Fibroblast of skin of left quadriceps (primary cell): ENCODE results near the gene NSG1.
"Not testable (repeated sequence)": the region's sequence is repeated elsewhere in the genome, so short reads cannot be mapped to it uniquely, and the experiment has no call there.

Source experiments
- DNase-seq, 2 experiments: peaks; one replicate each; pipeline ENCODE4 v3.0.0-alpha.2; 2013; ENCODE audit warnings: low read depth in 2 of 2

Gene NSG1

GRCh38 chr4:4433941-4434340 is 47.0 kb downstream of the NSG1 start:
- no peak for DNase-seq

GRCh38 chr4:4436244-4436823 is 49.4 kb downstream of the NSG1 start:
- DNase-seq: no peak

- no peak for DNase-seq
Observed at GRCh38 chr4:4437798-4438470, 51.0 kb downstream of the NSG1 start.

- DNase-seq: no peak
Observed at GRCh38 chr4:4438891-4439290, 52.0 kb downstream of the NSG1 start.

- DNase-seq: peak in 1 of 2 experiments; percentile 15
Observed at GRCh38 chr4:4439782-4440181, 52.9 kb downstream of the NSG1 start.

GRCh38 chr4:4440333-4441061 is 53.6 kb downstream of the NSG1 start:
- no peak for DNase-seq

- peak; percentile 51 to 53 for DNase-seq
Observed at GRCh38 chr4:4443821-4444220, 56.9 kb downstream of the NSG1 start.

- DNase-seq: no peak
Observed at GRCh38 chr4:4446434-4446833, 59.5 kb downstream of the NSG1 start.

GRCh38 chr4:4455210-4455865 is 68.4 kb downstream of the NSG1 start:
- DNase-seq: peak in 1 of 2 experiments; percentile 12

- no peak for DNase-seq
Observed at GRCh38 chr4:4456351-4456750, 69.4 kb downstream of the NSG1 start.

GRCh38 chr4:4456816-4457578 is 70.1 kb downstream of the NSG1 start:
- DNase-seq: no peak

GRCh38 chr4:4457803-4458553 is 71.1 kb downstream of the NSG1 start:
- DNase-seq: no peak

GRCh38 chr4:4459181-4459580 is 72.3 kb downstream of the NSG1 start:
- DNase-seq: no peak

GRCh38 chr4:4460759-4461158 is 73.9 kb downstream of the NSG1 start:
- DNase-seq: no peak

- no peak for DNase-seq
Observed at GRCh38 chr4:4461178-4461577, 74.3 kb downstream of the NSG1 start.

- DNase-seq: no peak
Observed at GRCh38 chr4:4461850-4462249, 74.9 kb downstream of the NSG1 start.

- DNase-seq: no peak
Observed at GRCh38 chr4:4462970-4463369, 76.1 kb downstream of the NSG1 start.

GRCh38 chr4:4465238-4465637 is 78.3 kb downstream of the NSG1 start:
- DNase-seq: not testable (repeated sequence)
